MM.1S (cell line): Measurements from ENCODE around the gene WNK2.

Experiments
- DNase-seq: peaks from one replicate; pipeline ENCODE4 v3.0.0-alpha.2; 2015
- H2AFZ ChIP-seq: fragments of 300-600 bp; sonication (generic); 2 replicates; pipeline ENCODE4 v1.6.0; 2016; ENCODE audit warnings: antibody characterized with exemption, low read length
- H3F3A ChIP-seq: fragments of 300-600 bp; sonication (generic); 2 replicates; pipeline ENCODE4 v1.6.1; 2016; ENCODE audit warnings: mild to moderate bottlenecking, antibody characterized with exemption, low read length, moderate library complexity, mixed read lengths; ENCODE audit not compliant: insufficient read depth
- H3K27ac ChIP-seq: fragments of 300-600 bp; sonication (generic); 2 replicates; pipeline ENCODE4 v1.5.1; 2016; ENCODE audit warnings: mild to moderate bottlenecking, low read length
- H3K27me3 ChIP-seq: fragments of 300-600 bp; sonication (generic); replicated peaks from 2 replicates; pipeline ENCODE4 v1.6.0; 2016; ENCODE audit warnings: low read length; ENCODE audit not compliant: insufficient read depth
- H3K36me3 ChIP-seq: fragments of 300-600 bp; sonication (generic); replicated peaks from 2 replicates; pipeline ENCODE4 v1.6.1; 2016; ENCODE audit warnings: mild to moderate bottlenecking, low read length, mixed read lengths; ENCODE audit not compliant: insufficient read depth
- H3K4me1 ChIP-seq: fragments of 300-600 bp; sonication (generic); 2 replicates; pipeline ENCODE4 v1.6.1; 2016; ENCODE audit warnings: low read length, mixed read lengths
- H3K4me2 ChIP-seq: fragments of 300-600 bp; sonication (generic); 2 replicates; pipeline ENCODE4 v1.6.0; 2016; ENCODE audit warnings: low read depth, low read length
- H3K4me3 ChIP-seq: fragments of 300-600 bp; sonication (generic); 2 replicates; pipeline ENCODE4 v1.5.1; 2016; ENCODE audit warnings: low read length, mixed read lengths
- H3K79me2 ChIP-seq: fragments of 300-600 bp; sonication (generic); 2 replicates; pipeline ENCODE4 v1.6.1; 2016; ENCODE audit warnings: mixed run types, low read length, mixed read lengths
- H3K9ac ChIP-seq: fragments of 300-600 bp; sonication (generic); 2 replicates; pipeline ENCODE4 v1.6.1; 2016; ENCODE audit warnings: low read length, mixed read lengths
- H3K9me2 ChIP-seq: fragments of 300-600 bp; sonication (generic); replicated peaks from 2 replicates; pipeline ENCODE4 v1.6.1; 2016; ENCODE audit warnings: mild to moderate bottlenecking, low read length, mixed read lengths; ENCODE audit not compliant: insufficient read depth
- H3K9me3 ChIP-seq: fragments of 300-600 bp; sonication (generic); replicated peaks from 2 replicates; pipeline ENCODE4 v1.6.1; 2016; ENCODE audit warnings: mild to moderate bottlenecking, low read length, mixed read lengths; ENCODE audit not compliant: insufficient read depth
- H4K20me1 ChIP-seq: fragments of 300-600 bp; sonication (generic); 2 replicates; pipeline ENCODE4 v1.6.1; 2016; ENCODE audit warnings: mild to moderate bottlenecking, low read length, moderate library complexity, mixed read lengths; ENCODE audit not compliant: insufficient read depth
- EZH2 ChIP-seq: fragments of 300-600 bp; sonication (generic); optimal IDR thresholded peaks from 2 replicates; pipeline ENCODE3; 2017; ENCODE audit warnings: low read depth, mild to moderate bottlenecking, antibody characterized with exemption, low read length, mixed read lengths
- EZH2phosphoT487 ChIP-seq: fragments of 300-600 bp; sonication (generic); IDR thresholded peaks from 2 replicates; pipeline ENCODE4 v1.6.1; 2018; ENCODE audit warnings: antibody characterized with exemption, low read length
- TF ChIP-seq, protein P1 (sequence below): fragments of 300-600 bp; sonication (generic); IDR thresholded peaks from 2 replicates; pipeline ENCODE4 v1.5.1; 2016; ENCODE audit warnings: antibody characterized with exemption, low read length, mixed read lengths

The WNK2 gene

DNA sequence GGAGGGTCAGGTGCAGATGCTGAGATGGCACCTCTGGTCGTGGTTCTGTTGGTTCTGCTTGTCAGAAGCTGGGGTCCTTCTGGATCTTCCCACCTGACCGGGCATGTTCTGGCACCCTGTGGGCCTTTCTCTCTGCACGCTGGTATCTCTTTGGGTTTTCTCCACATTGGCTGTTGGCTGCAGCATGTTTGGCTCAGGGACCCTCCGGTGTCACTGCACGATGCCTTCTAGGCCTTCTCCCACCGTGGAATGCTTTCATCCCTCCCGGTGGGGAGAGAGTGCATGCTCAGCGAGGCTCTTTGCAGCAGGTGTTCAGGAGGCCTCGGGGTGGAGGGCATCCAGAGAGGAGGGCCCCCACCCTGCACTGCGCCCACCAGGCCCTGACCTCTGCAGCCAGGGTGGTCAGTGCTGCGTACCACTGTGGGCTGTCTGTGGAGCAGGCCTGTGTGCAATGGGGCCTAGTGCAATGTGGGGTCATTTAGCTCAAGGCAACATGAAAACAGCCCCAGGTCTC lies 119.4 kb downstream of the WNK2 start:
- Histone ChIP-seq H3K4me2 (no peak overlapping the region), H3K9me3 (no peaks in the 10 kb centered on the region), H3K9ac (no peak overlapping the region), H3K27ac (no peak overlapping the region), H4K20me1 (no peaks in the 10 kb centered on the region), H3K27me3 (no peaks in the 10 kb centered on the region), H2AFZ (no peak overlapping the region), H3K4me1 (peaks cover 5% of the 10 kb centered on the region), H3K36me3 (no peaks in the 10 kb centered on the region), H3F3A (no peaks in the 10 kb centered on the region), H3K4me3 (no peak overlapping the region), H3K79me2 (no peaks in the 10 kb centered on the region), H3K9me2 (no peaks in the 10 kb centered on the region)
- TF ChIP-seq EZH2 (no peak), EZH2phosphoT487 (no peak)
- TF ChIP-seq, protein P1, sequence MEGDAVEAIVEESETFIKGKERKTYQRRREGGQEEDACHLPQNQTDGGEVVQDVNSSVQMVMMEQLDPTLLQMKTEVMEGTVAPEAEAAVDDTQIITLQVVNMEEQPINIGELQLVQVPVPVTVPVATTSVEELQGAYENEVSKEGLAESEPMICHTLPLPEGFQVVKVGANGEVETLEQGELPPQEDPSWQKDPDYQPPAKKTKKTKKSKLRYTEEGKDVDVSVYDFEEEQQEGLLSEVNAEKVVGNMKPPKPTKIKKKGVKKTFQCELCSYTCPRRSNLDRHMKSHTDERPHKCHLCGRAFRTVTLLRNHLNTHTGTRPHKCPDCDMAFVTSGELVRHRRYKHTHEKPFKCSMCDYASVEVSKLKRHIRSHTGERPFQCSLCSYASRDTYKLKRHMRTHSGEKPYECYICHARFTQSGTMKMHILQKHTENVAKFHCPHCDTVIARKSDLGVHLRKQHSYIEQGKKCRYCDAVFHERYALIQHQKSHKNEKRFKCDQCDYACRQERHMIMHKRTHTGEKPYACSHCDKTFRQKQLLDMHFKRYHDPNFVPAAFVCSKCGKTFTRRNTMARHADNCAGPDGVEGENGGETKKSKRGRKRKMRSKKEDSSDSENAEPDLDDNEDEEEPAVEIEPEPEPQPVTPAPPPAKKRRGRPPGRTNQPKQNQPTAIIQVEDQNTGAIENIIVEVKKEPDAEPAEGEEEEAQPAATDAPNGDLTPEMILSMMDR: no peak
- DNase-seq: no peak

DNA sequence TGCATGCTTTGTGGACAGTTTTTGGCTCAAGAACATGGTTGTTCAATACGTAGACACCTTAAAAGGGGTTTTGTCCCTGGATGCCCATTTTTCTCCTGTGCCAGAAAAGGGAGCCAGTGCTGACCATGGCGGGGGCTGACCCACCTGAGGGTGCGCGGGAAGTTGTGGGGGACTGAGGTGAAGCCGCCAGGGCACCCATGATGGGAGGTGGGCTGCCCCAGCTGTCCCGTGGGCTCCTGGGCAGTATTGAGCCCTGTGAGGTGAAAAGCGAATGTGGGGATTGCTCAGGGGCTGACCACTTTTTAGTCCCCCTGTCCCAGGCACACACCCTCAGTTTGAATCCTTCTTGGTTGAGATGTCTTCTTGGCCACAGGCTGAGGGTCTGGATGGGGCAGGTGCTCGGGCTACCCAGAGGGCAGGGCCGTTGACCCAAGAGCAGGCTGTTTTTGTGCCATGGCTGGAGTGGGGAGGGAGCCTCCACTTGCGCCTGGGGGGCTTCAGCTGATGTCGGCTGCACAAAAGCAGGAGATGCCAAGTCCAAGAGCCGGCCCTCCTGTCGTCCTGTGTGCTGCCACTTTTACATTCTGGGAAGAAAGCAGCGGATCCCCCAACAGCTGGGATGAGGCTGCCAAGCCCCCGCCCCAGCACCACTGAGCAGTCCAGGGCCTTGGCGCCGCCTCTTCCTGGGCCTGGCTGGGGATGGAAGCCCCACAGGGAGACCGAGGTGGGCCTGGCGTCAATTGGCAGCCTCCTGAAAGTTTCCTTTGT lies 120.1 kb downstream of the WNK2 start:
- Histone ChIP-seq H3K4me2 (no peak overlapping the region), H3K27ac (no peak overlapping the region), H3K9ac (no peak overlapping the region), H3K9me3 (no peaks in the 10 kb centered on the region), H3F3A (no peaks in the 10 kb centered on the region), H2AFZ (no peak overlapping the region), H3K4me1 (peaks cover 5% of the 10 kb centered on the region), H4K20me1 (no peaks in the 10 kb centered on the region), H3K36me3 (no peaks in the 10 kb centered on the region), H3K27me3 (no peaks in the 10 kb centered on the region), H3K4me3 (no peak overlapping the region), H3K79me2 (no peaks in the 10 kb centered on the region), H3K9me2 (no peaks in the 10 kb centered on the region)
- DNase-seq: no peak
- TF ChIP-seq EZH2: no peak

DNA sequence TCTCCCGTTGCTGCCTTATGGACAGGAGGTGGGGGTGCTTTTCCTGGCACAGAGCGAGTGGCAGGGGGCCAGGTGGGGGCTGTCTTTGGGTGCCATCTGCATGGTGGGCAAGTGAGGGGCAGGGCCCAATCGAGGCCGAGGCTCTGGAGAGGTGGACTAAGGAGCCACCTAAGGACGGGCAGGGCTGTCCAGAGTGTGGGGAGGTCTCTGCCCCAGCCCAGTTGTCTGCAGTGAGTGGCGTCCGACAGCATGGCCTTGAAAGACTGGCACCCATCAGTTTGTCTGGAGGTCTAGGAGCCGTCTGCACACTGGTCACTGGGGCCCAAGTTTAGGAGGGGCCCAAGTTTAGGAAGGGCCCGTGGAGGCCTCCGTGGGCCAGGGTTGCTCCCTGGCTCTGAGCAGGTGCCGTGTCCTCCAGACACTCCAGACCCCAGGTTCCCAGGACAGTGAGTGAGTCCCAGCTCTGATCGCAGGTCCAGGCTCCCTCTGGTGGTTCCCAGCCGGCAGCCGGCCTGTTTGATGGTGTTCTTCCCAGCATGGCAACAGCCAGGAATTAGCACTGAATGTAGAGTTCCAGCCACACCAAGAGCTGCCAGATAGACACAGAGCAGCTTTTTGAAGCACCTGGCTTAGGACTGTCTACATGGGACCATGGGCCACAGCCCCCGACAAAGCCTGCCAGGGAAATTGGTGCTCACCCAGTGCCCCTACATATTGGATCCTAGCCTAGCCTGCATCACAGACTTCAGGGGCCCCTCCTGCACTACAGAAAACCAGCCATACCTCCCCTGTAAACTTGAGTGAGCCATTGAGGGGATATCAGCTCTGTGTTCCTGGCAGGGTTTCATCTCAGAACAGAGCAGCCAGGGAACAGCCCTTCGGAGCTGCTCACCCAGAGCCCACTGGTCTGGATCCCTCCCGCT lies 120.9 kb downstream of the WNK2 start:
- no peak overlapping the region for H2AFZ ChIP-seq
- H3K27ac ChIP-seq: no peak overlapping the region
- H3K4me2 ChIP-seq: no peak overlapping the region
- H3K4me1 ChIP-seq: peaks cover 5% of the 10 kb centered on the region
- no peaks in the 10 kb centered on the region for H3K9me3 ChIP-seq
- H3F3A ChIP-seq: no peaks in the 10 kb centered on the region
- H3K27me3 ChIP-seq: no peaks in the 10 kb centered on the region
- H3K36me3 ChIP-seq: no peaks in the 10 kb centered on the region
- H4K20me1 ChIP-seq: no peaks in the 10 kb centered on the region
- DNase-seq: no peak
- H3K9me2 ChIP-seq: no peaks in the 10 kb centered on the region
- H3K4me3 ChIP-seq: no peak overlapping the region
- no peaks in the 10 kb centered on the region for H3K79me2 ChIP-seq
- TF ChIP-seq, protein P1: peak; percentile 41
- no peak for TF ChIP-seq EZH2phosphoT487
- no peak overlapping the region for H3K9ac ChIP-seq
